GM18870 (cell line): ENCODE results near the gene DST.

Source experiments
- ATAC-seq: cut with Tn5 transposase; IDR thresholded peaks from one replicate; pipeline ENCODE4 v1.9.1; 2021; ENCODE audit warnings: moderate library complexity; ENCODE audit not compliant: unreplicated experiment

The DST gene

GRCh38 chr6:56624728-56625069 is 18.0 kb downstream of the DST start:
- ATAC-seq: no peak

- no peak for ATAC-seq
Observed at GRCh38 chr6:56624046-56624727, 18.5 kb downstream of the DST start.

GRCh38 chr6:56620229-56620868 is 22.3 kb downstream of the DST start:
- no peak for ATAC-seq

GRCh38 chr6:56618050-56618449 is 24.6 kb downstream of the DST start:
- no peak for ATAC-seq

- ATAC-seq: no peak
Observed at GRCh38 chr6:56616967-56617366, 25.7 kb downstream of the DST start.

GRCh38 chr6:56613247-56613851 is 29.3 kb downstream of the DST start:
- ATAC-seq: no peak

- ATAC-seq: no peak
Observed at GRCh38 chr6:56608332-56608731, 34.4 kb downstream of the DST start.

- no peak for ATAC-seq
Observed at GRCh38 chr6:56607111-56607752, 35.5 kb downstream of the DST start.

- ATAC-seq: no peak
Observed at GRCh38 chr6:56605435-56605834, 37.3 kb downstream of the DST start.

GRCh38 chr6:56604186-56604585 is 38.5 kb downstream of the DST start:
- no peak for ATAC-seq

GRCh38 chr6:56601390-56601789 is 41.3 kb downstream of the DST start:
- ATAC-seq: no peak

- ATAC-seq: peak; percentile 29
Observed at GRCh38 chr6:56595490-56596122, 47.1 kb downstream of the DST start.

- no peak for ATAC-seq
Observed at GRCh38 chr6:56594699-56595098, 48.0 kb downstream of the DST start.

GRCh38 chr6:56593801-56594318 is 48.8 kb downstream of the DST start:
- peak; percentile 97 for ATAC-seq

GRCh38 chr6:56582236-56582635 is 60.5 kb downstream of the DST start:
- no peak for ATAC-seq

GRCh38 chr6:56581296-56581925 is 61.3 kb downstream of the DST start:
- ATAC-seq: no peak

GRCh38 chr6:56580271-56580670 is 62.4 kb downstream of the DST start:
- ATAC-seq: no peak

GRCh38 chr6:56579155-56579851 is 63.4 kb downstream of the DST start:
- ATAC-seq: no peak

GRCh38 chr6:56575736-56576135 is 67.0 kb downstream of the DST start:
- ATAC-seq: no peak

- ATAC-seq: no peak
Observed at GRCh38 chr6:56574292-56574691, 68.4 kb downstream of the DST start.
